ENCODE data around the gene EGLN3.

DNA sequence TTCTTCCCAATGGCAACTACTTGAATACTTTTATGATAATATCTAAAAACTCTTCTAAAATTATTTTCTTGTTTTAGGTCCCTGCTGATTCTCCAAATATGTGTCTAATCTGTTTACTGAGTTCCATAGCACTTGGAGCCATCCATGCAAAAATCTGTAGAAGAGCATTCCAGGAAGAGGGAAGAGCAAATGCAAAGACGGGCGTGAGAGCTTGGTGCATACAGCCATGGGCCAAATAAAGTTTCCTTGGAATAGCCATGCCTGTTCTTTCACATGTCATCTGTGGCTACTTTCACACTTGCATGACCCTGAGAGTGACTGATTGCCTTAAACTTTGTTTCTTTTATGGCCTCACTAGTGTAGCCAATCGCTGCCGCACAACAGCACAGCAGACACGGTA lies 13.0 kb upstream of the EGLN3 start:
- TF ChIP-seq ZNF8 (CRISPR knock-in tag; IDR thresholded peaks at IDR 0.05) (no peak), TOX (CRISPR knock-in tag; IDR thresholded peaks at IDR 0.05; ENCODE audit: borderline replicate concordance) (no peak)
